ENCODE measurements around the gene MAGIX. TPM values are rescaled to one million over a fixed set of nuclear protein-coding genes. Genes with fewer than 3 reads are reported as not detected.
"Not testable (repeated sequence)": the region's sequence is repeated elsewhere in the genome, so short reads cannot be mapped to it uniquely, and the experiment has no call there.

MAGIX gene
- 1 to 10 TPM in 10 of 12 donors, not detected in 2; 1.2 to 2.3 (median 1.9) TPM for polyA plus RNA-seq (ENCODE audit: insufficient read length in 12 of 12)
- long read RNA-seq, donor 1, result 0 reads
- long read RNA-seq, donor 2, result 0 reads
- long read RNA-seq, donor 3, result 0 reads
- long read RNA-seq, donor 4, result 0 reads
- long read RNA-seq, donor 5, result 0 reads
- long read RNA-seq, donor 6, result 0 reads
- long read RNA-seq, donor 7, result 0 reads
- long read RNA-seq, donor 8, partial matches to known transcripts, result 0 of 1 reads
- long read RNA-seq, donor 8, other reads (novel, unspliced or antisense), result 0 of 1 reads
- long read RNA-seq, donor 9, result 0 reads
- long read RNA-seq, donor 10, partial matches to known transcripts, result 0 of 1 reads
- long read RNA-seq, donor 10, other reads (novel, unspliced or antisense), result 0 of 1 reads
- long read RNA-seq, donor 11, result 0 reads

DNA sequence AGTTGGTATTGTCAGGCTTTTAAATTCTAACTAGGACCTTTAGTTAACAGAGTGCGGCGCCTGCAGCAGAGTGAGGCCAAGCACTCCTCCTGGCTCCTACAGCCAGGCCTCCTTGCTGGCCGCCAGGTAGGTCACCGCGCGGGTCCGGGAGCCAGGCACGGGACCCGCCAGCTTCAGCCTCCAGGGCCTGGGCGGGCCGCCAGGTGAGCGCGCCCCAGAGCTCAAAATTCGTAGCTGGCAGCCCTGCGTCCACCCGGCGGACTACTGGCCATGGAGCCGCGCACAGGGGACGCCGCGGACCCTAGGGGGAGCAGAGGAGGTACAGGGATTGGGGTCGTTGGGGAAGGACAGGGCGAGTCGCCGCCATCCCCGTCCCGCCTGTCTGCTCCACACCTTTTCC lies at the start of gene MAGIX:
Gene MAGIX (plus strand): TSS at position 139 of the 400 bp plus-strand sequence. CDS start 132 bp downstream, at position 271.
- DNase-seq, result no peak

DNA sequence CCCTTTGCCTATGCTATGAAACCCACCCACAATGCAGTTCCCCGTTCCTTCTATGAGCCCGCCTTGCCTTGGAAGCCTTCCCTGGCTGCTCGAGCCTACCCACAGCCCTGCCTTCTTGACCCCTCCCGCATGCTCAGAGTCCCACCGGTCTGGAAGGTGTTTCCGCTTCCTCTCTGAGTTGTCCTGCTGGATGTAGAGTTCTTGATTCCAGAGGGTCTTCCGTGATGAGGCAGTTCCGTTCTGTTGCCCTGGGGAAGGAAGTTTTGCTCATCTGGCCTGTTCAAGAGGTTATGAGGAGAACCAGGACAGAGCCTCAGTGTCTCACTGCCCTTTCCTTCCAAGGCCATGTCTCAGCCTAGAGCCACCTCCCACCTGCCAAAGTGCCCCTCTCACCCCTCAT lies 46.5 kb upstream of the MAGIX start:
- DNase-seq, result no peak

DNA sequence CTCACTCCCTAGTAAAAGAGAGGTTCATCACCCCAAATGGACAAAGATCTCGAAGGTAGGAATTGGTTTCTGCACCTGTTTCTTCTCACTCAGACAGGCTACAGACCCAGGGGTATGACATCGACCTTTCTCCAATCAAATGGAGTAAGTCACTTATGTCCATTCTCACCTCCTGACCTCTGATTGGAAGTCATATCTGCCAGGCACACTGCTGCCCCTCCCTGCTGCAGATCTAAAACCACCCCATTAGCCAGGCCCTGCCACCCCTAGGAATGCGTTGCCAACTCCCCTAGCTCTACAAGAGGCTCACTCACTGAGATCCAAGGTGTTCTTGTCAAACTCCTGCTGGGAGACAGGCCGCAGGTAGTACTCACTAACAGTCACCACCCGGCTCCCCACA lies 45.8 kb upstream of the MAGIX start:
- DNase-seq, result no peak

DNA sequence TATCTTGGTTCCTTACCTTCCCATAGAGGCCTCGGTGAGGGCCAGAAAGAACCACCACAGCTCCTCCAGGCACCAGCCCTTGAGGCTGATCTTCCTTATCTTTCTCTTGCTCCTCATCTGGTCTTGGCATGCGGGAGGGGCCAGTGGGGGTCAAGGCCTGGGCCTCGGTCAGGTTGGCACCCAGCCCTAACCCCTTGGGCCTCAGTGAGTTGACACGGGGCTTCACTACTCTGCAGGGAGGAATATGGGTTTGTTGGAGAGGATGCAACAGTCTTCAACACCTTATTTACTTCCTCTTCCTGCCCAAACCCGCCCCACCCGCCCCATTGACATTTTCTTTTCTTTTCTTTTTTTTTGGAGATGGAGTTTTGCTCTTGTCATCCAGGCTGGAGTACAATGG lies 45.0 kb upstream of the MAGIX start:
- DNase-seq, result no peak

DNA sequence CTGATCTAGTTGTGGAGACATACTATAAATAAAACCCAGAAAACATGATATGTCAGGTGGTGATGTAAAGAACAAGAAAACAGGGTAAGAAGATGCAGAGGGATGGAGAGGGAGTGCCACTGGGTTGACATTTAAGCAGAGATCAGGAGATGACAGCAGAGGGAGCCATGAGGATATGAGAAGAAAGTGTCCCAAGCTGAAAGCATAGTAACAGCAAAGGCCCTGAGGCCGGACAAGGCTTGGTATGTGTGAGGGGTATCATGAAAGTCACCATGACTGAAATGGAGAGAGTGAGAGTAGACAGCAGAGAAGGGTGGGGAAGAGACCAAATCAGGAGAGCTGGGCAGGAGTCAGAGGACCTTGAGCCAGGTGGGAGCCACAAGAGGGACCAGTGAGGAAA lies 42.5 kb upstream of the MAGIX start:
- DNase-seq, result no peak

DNA sequence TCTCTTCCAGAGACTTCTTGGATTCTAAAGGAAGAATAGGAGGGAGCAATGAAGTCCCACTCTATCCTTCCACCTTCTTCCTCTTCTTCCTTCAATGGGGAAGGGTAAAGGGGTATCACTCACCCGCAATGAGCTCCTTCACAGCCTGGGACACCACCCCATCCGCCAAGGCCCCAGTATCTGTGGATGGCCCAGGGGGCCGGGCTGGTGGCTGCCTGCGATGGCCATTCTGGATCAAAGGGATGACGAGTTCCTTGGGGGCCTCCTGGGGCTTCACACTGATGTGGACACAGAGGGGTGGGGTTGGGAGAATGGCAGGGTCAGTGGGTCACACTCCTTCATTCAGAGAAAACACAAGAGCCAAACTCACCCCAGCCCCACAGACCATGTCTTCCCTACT lies 40.1 kb upstream of the MAGIX start:
- no peak for DNase-seq

DNA sequence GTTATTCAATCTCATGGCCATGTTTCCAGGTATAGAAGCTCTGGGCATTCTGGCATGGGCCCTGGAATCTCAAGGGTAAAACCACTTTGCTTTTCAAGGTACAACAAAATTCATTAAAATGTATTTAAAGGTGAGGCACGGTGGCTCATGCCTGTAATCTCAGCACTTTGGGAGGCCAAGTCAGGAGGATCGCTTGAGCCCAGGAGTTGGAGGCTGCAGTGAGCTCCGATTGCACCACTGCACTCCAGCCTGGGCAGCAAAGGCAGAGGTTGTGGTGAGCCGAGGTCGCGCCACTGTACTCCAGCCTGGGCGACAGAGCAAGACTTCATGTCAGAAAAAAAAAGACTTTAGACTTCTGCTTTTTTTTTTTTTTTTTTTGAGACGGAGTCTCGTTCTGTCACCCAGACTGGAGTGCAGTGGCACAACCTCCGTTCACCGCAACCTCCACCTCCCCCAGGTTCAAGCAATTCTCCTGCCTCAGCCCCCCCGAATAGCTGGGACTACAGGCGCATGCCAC lies 34.8 kb upstream of the MAGIX start:
- DNase-seq, result not testable (repeated sequence)

DNA sequence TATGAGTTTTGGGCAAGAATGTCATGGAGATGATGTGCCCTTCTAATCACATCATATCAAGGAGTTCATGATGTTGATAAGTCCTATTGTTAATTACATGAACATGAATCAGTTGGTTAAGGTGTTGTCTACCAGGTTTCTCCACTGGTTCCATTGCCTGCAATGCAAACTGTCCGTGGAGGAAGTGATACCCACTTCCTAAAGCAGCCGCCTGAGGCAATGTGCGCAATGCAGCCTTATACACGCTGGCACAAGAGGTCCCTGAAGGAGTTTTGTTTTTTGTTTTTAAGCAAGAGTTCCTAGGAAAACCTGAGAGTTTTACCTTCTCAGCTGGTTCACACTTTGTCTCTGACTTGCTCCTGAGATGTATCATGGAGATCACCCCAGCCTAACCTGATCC lies 33.1 kb upstream of the MAGIX start:
- DNase-seq, result no peak

DNA sequence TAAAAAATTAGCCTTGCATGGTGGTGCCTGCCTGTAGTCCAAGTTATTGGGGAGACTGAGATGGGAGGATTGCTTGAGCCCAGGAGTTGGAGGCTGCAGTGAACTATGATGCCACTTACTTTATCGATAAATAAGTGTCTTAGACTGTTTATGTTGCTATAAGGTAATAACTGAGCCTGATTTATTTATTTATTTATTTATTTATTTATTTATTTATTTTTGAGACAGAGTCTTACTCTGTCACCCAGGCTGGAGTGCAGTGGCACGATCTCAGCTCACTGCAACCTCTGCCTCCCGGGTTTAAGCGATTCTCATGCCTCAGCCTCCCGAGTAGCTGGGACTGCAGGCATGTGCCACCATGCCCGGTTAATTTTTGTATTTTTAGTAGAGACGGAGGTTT lies 30.3 kb upstream of the MAGIX start:
- DNase-seq, result not testable (repeated sequence)

DNA sequence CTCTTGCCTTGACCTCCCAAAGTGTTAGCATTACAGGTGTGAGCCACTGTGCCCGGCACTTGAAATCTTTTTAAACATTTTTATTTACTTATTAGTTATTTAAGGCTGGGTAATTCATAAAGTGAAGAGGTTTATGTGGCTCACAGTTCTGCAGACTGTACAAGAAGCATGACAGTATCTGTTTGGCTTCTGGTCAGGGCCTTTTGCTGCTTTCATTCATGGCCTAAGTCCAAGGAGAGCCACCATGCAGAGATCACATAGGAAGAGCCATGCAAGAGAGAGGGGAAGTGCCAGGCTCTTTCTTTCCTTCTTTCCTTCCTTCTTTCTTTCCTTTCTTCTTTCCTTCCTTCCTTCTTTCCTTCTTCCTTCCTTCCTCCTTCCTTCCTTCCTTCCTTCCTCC lies 28.8 kb upstream of the MAGIX start:
- no peak for DNase-seq

DNA sequence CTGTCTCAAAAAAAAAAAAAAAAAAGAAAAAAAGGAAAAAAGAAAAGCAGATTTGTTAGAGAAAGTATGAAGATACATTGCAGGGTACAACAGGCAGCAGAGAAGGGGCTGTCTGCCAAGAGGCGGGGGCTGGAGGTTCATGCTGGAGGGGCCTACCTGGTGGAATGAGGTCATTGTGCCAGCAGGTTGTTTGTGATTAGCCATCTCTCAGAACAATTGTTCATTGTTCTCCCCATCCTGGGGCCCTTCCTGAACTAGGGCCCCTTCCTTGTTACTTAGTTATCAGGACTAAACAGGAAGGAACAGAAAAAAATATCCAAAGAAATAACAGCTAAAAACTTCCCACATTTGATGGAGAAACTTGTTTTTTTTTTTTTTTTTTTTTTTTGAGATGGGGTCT lies 25.1 kb upstream of the MAGIX start:
- DNase-seq, result no peak

DNA sequence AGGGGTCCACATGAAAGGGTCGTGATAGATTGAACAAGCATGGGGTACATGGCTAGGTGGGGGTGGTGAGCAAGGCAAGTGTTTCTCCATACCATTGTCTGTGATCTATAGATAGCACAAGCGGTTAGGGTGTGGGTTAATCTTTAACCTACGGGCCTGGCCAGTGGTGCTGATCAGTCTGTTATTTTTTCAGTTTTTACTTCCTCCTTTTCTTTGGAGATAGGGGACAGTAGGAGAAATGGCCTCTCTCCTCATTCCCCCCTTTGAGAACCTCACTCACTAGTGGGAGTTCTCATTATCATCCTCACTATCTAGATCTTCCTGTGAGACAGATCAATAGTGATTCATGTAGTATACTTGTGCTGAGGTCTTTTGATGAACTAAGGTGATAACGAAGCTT lies 22.8 kb upstream of the MAGIX start:
- DNase-seq, result no peak

DNA sequence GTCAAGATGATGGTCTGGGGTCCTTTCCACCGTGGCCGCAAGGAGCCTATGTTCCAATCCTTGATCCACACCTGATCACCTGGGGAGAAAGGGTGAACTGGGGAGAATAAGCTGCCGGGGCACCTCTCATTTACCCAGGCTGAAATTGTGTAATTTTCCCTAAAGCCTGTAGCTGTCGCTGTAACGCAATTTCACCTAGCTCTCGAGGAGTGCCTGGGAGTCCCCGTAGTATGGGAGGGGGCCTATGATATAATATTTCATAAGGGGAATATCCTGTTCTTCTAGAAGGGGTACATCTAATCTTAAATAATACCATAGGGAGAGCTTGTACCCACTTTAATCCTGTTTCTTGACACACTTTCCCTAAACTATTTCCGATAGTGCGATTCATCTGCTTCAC lies 20.3 kb upstream of the MAGIX start:
- not testable (repeated sequence) for DNase-seq

DNA sequence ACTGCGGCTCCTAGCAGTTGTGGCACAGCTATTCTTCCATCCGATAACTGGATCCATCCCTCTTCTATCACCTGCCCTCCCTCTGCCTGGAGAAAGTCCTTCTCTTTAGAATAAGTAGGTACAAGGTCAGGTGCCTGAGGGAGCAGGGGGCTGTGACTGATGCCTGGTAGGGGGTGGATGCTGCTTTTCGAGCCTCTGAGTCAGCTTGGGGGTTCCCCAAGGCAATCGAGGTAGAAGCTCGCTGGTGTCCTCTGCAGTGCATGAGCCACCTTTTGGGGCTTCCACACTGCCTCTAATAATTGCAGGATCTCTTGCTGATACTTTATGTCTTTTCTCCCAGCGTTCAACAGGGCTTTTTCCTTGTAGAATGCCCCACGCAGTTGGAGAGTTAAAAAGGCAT lies 19.4 kb upstream of the MAGIX start:
- not testable (repeated sequence) for DNase-seq

DNA sequence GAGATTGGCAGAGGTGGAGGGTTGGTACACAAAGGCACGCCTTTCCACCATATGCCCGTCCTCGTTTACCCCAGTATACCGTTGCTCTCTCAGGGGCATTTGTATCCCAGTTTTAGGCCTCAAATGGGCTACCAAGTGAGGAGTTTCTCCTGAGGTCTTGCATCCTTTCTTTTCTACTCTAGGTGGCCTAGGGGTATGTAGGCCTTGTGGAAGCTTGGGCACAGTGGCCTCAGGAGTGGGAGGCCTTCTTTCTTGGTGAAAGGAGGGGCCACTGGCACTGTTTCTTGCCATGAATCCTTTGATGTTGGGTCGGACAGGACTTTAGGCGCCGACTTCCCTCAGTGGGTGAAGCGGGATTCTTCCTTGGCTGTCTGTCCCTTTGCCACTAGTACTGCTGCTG lies 15.3 kb upstream of the MAGIX start:
- no peak for DNase-seq

DNA sequence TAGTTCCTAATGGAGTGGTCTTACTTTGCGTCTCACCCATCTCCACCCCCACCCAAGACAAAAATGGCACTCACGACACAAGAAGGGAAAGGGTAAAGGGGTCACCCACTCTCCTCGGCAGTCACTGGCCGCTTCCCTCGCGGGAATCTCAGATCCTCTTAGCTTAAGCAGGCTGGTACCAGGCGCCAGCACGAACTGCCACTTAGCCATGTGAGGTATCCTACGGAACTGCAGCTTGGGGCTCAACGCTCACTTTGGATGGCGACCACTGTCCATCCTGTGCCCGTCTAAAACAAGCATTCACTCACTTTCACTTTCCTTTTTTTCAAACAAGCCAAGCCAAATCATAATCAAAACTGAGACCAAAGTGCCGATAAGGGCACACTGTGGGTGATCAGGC lies 14.6 kb upstream of the MAGIX start:
- DNase-seq, result no peak

DNA sequence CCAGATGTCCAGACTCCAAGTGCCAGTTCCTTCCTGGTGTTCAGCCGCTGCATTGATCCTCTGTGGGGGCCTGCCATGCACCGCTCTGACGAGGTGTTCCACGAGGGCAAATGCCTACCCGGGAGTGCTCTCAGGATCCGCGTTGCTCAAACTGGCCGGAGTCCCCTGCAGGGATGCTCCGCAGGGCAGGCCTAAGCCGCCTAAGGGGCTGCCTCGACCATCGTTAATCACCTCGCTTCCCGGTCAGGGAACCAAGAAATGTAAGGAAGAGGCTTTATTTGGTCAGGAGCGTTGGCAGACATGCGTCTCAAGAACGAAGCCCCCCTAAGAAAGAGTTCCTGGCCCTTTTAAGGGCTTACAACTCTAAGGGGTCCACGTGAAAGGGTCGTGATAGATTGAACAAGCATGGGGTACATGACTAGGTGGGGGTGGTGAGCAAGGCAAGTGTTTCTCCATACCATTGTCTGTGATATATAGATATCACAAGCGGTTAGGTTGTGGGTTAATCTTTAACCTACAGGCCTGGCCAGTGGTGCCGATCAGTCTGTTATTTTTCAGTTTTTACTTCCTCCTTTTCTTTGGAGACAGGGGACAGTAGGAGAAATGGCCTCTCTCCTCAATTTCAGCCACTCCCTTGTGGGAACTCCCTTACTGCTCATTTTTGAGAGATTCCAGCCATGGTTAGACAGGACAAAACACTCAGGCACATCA lies 14.0 kb upstream of the MAGIX start:
- DNase-seq, result not testable (repeated sequence)

DNA sequence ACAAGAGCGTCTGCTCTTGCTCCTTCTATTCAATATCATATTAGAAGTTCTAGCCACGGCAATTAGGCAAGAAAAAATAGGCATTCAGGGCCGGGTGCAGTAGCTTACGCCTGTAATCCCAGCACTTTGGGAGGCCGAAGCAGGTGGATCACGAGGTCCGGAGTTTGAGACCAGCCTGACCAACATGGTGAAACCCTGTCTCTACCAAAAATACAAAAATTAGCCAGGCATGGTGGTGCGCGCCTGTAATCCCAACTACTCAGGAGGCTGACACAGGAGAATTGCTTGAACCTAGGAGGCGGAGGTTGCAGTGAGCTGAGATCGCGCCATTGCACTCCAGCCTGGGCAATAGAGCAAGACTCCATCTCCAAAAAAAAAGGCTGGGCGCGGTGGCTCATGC lies 13.3 kb upstream of the MAGIX start:
- not testable (repeated sequence) for DNase-seq

DNA sequence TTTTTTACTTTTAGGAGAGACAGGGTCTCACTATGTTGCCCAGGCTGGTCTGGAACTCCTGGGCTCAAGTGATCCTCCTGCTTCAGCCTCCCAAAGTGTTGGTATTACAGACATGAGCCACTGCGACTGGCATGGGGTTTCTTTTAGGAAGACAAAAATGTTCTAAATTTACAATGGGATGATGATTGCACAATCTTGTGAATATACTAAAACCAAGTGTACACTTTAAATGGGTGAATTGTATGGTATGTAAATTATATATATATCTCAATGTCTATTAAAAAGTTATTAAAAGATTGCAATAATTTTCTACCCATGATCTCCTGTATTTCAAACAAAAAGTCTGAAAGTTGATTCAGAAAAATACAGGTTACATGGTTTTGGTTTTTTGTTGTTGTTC lies 9.1 kb upstream of the MAGIX start:
- no peak for DNase-seq

DNA sequence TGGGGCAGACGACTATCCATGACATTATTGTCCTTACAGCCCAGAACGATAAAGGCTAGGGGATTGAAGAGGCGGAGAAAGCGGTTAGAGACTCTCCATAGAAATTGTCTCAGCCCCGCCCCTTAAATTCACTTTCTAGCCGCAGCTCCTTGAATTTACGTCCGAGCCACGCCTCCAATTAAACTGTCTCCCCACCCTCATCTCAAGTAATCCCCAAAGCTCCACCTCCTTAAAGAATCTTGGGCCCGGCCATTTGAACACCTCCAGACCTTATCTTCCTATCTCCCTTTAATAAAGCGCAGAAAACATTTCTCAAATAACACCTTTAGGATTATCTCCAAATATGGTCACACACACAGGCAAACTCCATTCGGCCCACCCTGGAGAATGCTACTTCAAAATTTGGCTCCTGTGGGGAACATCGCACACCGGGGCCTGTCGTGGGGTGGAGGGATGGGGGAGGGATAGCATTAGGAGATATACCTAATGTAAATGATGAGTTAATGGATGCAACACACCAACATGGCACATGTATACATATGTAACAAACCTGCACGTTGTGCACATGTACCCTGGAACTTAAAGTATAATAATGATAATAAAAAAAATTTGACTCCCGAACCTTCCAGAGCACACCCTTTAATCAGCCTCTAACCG lies 7.2 kb upstream of the MAGIX start:
- no peak for DNase-seq

DNA sequence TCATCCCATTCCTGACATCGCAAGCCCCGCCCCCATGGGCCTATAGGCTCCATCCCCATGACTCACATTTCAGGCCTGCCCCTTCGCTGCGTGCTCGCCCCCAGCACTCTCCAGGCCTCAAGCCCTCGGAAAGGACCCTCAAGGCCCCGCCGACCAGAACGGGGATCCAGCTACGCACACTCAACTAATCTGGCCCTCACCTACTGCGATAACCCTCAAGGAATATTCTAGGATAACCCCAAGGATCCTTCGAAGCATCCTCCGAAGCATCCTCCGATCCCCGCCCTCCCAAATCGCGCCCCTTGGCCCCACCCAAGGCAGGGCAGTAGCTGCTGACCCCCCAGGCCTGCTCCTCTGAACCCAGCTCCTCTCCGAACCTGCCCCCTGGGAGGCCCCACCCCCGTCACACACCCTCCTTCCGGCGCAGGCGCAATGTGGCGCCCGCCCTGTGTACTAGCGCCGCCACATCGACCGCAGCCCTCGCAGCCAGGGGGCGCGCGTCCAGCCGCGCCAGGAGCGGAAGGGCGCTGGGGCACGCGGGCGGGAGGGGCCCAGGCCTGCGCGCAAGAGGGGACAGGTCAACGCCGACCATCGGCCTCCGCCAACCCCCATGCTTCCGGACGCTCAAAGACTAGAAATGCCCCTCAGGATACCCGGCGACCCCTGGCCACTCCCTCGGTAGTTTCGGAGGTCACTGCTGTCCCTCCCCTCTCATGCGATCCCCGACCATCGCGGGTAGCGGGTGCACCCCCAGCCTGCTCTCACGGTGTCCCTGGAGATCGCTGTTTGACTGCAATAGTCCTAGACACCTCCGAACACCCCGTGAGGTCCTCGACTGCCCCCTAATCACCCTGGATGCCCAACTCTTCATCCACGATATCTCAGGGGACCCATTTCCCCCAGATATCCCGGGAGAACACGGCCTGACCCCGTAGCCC lies 6.4 kb upstream of the MAGIX start:
- peak; percentile 83 for DNase-seq

DNA sequence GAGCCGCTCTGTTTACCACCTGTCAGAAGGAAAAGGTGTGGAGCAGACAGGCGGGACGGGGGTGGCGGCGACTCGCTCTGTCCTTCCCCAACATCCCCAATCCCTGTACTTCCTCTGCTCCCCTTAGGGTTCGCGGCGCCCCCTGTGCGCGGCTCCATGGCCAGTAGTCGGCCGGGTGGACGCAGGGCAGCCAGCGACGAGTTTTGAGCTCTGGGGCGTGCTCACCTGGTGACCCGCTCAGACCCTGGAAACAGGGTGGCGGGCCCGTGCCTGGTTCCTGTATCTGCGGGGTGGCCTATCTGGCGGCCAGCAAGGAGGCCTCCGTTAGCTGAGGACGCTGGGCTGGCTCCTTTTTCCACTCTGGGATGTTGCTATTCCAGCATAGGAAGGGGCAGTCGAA lies 5.4 kb upstream of the MAGIX start:
- DNase-seq, result no peak

Data from muscle of arm (tissue), 14 donors.